Transverse colon (tissue), 4 donors: ENCODE data around the gene MRPL16.

Experiments used
- EP300 ChIP-seq: sonication (generic); formaldehyde crosslinking; IDR thresholded peaks from one replicate; pipeline ENCODE4 v1.6.1; 2017; ENCODE audit warnings: antibody characterized with exemption, low read depth
- POLR2AphosphoS5 ChIP-seq, 3 donors: sonication (generic); formaldehyde crosslinking; IDR thresholded peaks; one replicate each; pipeline ENCODE4 v1.6.1; 2016; ENCODE audit warnings: antibody characterized with exemption in 3 of 3
- TF ChIP-seq, protein P1 (sequence below), 5 experiments: fragments of 200-600 bp in 3 of 5; fragments of 450-650 bp in 2 of 5; sonication (generic) in 3 of 5; IDR thresholded peaks; 1 replicate in 2 of 5; 2 replicates in 3 of 5; pipeline ENCODE4 v1.5.1; 2016 to 2017; ENCODE audit warnings: antibody characterized with exemption in 5 of 5, inconsistent platforms in 3 of 5, mild to moderate bottlenecking in 2 of 5, moderate library complexity in 1 of 5

DNA sequence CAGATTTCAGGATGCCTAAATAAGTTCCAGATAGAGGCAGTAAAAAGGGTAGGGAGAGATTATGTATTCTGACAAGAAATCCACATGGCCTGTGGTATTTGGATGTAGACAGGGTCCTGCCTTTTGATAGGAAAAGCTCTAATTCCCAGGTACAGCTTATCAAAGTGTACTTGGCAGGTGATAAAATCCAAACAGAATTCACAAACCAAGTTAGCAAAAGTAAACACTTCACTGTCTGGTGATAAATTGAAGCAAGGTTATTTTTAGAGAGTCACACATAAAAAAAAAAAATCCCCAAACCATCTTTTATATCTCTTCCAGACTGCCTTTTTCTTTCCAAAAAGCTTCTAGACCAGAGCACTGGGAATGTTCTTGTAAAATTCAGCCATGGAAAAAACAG, 29.0 kb upstream of the MRPL16 start:
- TF ChIP-seq EP300 (no peak), POLR2AphosphoS5 (IDR thresholded peaks at IDR 0.05) (no peak)
- TF ChIP-seq, protein P1, sequence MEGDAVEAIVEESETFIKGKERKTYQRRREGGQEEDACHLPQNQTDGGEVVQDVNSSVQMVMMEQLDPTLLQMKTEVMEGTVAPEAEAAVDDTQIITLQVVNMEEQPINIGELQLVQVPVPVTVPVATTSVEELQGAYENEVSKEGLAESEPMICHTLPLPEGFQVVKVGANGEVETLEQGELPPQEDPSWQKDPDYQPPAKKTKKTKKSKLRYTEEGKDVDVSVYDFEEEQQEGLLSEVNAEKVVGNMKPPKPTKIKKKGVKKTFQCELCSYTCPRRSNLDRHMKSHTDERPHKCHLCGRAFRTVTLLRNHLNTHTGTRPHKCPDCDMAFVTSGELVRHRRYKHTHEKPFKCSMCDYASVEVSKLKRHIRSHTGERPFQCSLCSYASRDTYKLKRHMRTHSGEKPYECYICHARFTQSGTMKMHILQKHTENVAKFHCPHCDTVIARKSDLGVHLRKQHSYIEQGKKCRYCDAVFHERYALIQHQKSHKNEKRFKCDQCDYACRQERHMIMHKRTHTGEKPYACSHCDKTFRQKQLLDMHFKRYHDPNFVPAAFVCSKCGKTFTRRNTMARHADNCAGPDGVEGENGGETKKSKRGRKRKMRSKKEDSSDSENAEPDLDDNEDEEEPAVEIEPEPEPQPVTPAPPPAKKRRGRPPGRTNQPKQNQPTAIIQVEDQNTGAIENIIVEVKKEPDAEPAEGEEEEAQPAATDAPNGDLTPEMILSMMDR (IDR thresholded peaks at IDR 0.05) = no peak
